ENCODE measurements around the gene FH. TPM values are rescaled to one million over a fixed set of nuclear protein-coding genes. Genes with fewer than 3 reads are reported as not detected.

The FH gene
- total and polyA plus RNA-seq, 2 of the 13 experiments (the other 11 are each of a cell fraction or from before 2014, with no cell fraction given), result 39.2 to 152 TPM

DNA sequence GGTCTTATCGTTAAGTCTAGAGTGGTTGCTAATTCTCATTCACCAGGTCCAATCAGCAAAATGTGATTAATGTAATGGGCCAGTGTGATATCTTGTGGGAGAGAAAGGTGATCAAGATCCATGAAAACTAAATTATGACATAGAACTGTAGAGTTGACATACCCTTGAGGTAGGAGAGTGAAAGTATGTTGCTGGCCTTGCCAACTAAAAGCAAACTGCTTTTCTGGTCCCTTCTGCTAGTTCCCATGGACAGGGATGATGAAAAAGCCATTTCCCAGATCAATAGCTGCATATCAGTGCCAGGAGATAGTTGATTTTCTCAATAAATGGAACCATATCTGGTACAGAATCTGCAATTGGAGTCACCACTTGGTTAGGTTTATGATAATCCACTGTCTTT lies 65.8 kb downstream of the FH start:
- 5% methylated on average over 1 of the region's 1 CpG for WGBS (ENCODE audit: low lambda C conversion rate)
- no TSS peak for BruUV-seq (replicated peaks)
- no peaks in the 10 kb centered on the region for H3K79me2 ChIP-seq (ENCODE audit: insufficient read depth, low read length)

More for the DNA sequence above, 65.8 kb downstream of the FH start:
- TF ChIP-seq HBP1 (CRISPR knock-in tag; IDR thresholded peaks at IDR 0.05; ENCODE audit: low read depth) (no peak), TARDBP (CRISPR knock-in tag; IDR thresholded peaks at IDR 0.05) (no peak), DMAP1 (CRISPR knock-in tag; IDR thresholded peaks at IDR 0.05) (no peak), ZNF550 (CRISPR knock-in tag; IDR thresholded peaks at IDR 0.05; ENCODE audit: borderline replicate concordance) (no peak), CBX5 (CRISPR knock-in tag; IDR thresholded peaks at IDR 0.05; ENCODE audit: borderline replicate concordance) (no peak), ZNF569 (CRISPR knock-in tag; IDR thresholded peaks at IDR 0.05; ENCODE audit: borderline replicate concordance) (no peak), KDM5B (CRISPR knock-in tag; IDR thresholded peaks at IDR 0.05; ENCODE audit: borderline replicate concordance) (no peak), NAIF1 (CRISPR knock-in tag; IDR thresholded peaks at IDR 0.05; ENCODE audit: borderline replicate concordance) (no peak), IKZF4 (CRISPR knock-in tag; IDR thresholded peaks at IDR 0.05; ENCODE audit: borderline replicate concordance, low read depth, not compliant biosample characterization) (no peak), SMAD9 (CRISPR knock-in tag; IDR thresholded peaks at IDR 0.05) (no peak), AHDC1 (CRISPR knock-in tag; IDR thresholded peaks at IDR 0.05; ENCODE audit: borderline replicate concordance) (no peak), ZNF260 (CRISPR knock-in tag; IDR thresholded peaks at IDR 0.05; ENCODE audit: borderline replicate concordance, low read depth) (no peak), MAFF (IDR thresholded peaks at IDR 0.05; ENCODE audit: low read depth, low read length) (no peak), ZBTB7A (CRISPR knock-in tag; IDR thresholded peaks at IDR 0.05) (no peak)
- TF ChIP-seq, protein P1, sequence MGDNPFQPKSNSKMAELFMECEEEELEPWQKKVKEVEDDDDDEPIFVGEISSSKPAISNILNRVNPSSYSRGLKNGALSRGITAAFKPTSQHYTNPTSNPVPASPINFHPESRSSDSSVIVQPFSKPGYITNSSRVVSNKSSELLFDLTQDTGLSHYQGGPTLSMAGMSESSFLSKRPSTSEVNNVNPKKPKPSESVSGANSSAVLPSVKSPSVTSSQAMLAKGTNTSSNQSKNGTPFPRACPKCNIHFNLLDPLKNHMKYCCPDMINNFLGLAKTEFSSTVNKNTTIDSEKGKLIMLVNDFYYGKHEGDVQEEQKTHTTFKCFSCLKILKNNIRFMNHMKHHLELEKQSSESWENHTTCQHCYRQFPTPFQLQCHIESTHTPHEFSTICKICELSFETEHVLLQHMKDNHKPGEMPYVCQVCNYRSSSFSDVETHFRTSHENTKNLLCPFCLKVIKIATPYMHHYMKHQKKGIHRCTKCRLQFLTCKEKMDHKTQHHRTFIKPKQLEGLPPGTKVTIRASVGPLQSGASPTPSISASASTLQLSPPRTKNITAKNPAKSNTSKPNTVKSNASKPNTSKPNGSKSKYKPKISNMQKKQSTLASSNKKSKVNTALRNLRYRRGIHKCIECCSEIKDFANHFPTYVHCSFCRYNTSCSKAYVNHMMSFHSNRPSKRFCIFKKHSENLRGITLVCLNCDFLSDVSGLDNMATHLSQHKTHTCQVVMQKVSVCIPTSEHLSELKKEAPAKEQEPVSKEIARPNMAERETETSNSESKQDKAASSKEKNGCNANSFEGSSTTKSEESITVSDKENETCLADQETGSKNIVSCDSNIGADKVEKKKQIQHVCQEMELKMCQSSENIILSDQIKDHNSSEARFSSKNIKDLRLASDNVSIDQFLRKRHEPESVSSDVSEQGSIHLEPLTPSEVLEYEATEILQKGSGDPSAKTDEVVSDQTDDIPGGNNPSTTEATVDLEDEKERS (CRISPR knock-in tag; IDR thresholded peaks at IDR 0.05), result no peak
- no peak for FAIRE-seq
- Histone ChIP-seq H3K4me2 (ENCODE audit: low read depth, low read length) (no peak overlapping the region), H3K9me3 (ENCODE audit: low read length) (no peaks in the 10 kb centered on the region), H3K27ac (ENCODE audit: extremely low read length, insufficient read depth, low read length) (no peak overlapping the region), H2AFZ (ENCODE audit: low read length) (no peak overlapping the region), H3K9ac (ENCODE audit: insufficient read depth, low read depth, low read length) (no peak overlapping the region), H3K36me3 (replicated peaks in 1 of 2; ENCODE audit: control insufficient read depth in 1 of 2, insufficient read depth in 2 of 2, low read length in 2 of 2) (no peaks in the 10 kb centered on the region), H4K20me1 (ENCODE audit: insufficient read depth, low read length) (no peaks in the 10 kb centered on the region), H3K27me3 (ENCODE audit: control insufficient read depth in 1 of 2, insufficient read depth in 2 of 2, low read length in 2 of 2) (no peaks in the 10 kb centered on the region), H3K4me3 (replicated peaks in 1 of 3; ENCODE audit: insufficient read depth in 1 of 3, low read depth in 2 of 3, low read length in 3 of 3) (no peak overlapping the region), H3K4me1 (ENCODE audit: insufficient read depth, low read length) (no peaks in the 10 kb centered on the region)
- no peak for DNase-seq (ENCODE audit: low spot score)
- CTCF ChIA-PET (ENCODE audit: low intra/inter-chr PET ratio, low total read pairs), result no interaction called here
- in situ Hi-C loops (cut with HindIII; ENCODE audit: extremely low pct_ligation_motif_present, low pct_unique_long_range_greater_than_20kb) (no loop called here), intact Hi-C loops (cut with micrococcal nuclease; ENCODE audit: unreplicated experiment) (no loop called here)
- ATAC-seq, result no peak
- POLR2A ChIA-PET, result no interaction called here
